PC-3 (cell line): ENCODE results near the gene PFKFB1. TPM values are rescaled to one million over a fixed set of nuclear protein-coding genes. Genes with fewer than 3 reads are reported as not detected.
A peak's percentile ranks its signal among the peaks of the same experiment; 100 is the strongest.

Source experiments
- ATAC-seq: fragments of 200-7000 bp; cut with Tn5 transposase; 2 replicates; pipeline ENCODE4 v1.9.1; 2020; ENCODE audit warnings: mild to moderate bottlenecking, moderate library complexity
- BruUV-seq: library from RNA; stranded (reverse); fragments of 400-500 nt; replicated peaks from 2 replicates; lab custom pipeline; 2021; lab: Mats Ljungman, UMichigan
- CTCF ChIA-PET: fragments of 300-600 bp; sonication (Branson Sonifier 250); formaldehyde crosslinking; loops from one replicate; lab custom pipeline; 2022; ENCODE audit warnings: antibody characterized with exemption; lab: Charles Lee
- POLR2A ChIA-PET: fragments of 300-600 bp; sonication (Branson Sonifier 250); formaldehyde crosslinking; loops from one replicate; lab custom pipeline; 2022; ENCODE audit warnings: antibody characterized with exemption; ENCODE audit not compliant: unreplicated experiment; lab: Charles Lee
- DNase-seq: peaks from one replicate; pipeline ENCODE4 v3.0.0-alpha.2; 2015
- H2AFZ ChIP-seq: fragments of 300-600 bp; sonication (generic); 2 replicates; pipeline ENCODE4 v1.6.0; 2016; ENCODE audit warnings: antibody characterized with exemption, low read length
- H3F3A ChIP-seq: fragments of 300-600 bp; sonication (generic); one replicate; pipeline ENCODE4 v1.6.0; 2017; ENCODE audit warnings: antibody characterized with exemption, low read length, control low read depth, mild to moderate bottlenecking; ENCODE audit not compliant: unreplicated experiment
- H3K27ac ChIP-seq: fragments of 300-600 bp; sonication (generic); 2 replicates; pipeline ENCODE4 v1.5.1; 2016; ENCODE audit warnings: mild to moderate bottlenecking, low read length
- H3K27me3 ChIP-seq: fragments of 300-600 bp; sonication (generic); 2 replicates; pipeline ENCODE4 v1.6.1; 2016; ENCODE audit warnings: low read length, mixed read lengths
- H3K36me3 ChIP-seq: fragments of 300-600 bp; sonication (generic); 2 replicates; pipeline ENCODE4 v1.6.1; 2016; ENCODE audit warnings: low read depth, mixed run types, low read length, mixed read lengths
- H3K4me1 ChIP-seq: fragments of 300-600 bp; sonication (generic); 2 replicates; pipeline ENCODE4 v1.5.1; 2016; ENCODE audit warnings: low read length; ENCODE audit not compliant: insufficient read depth
- H3K4me2 ChIP-seq: fragments of 300-600 bp; sonication (generic); 2 replicates; pipeline ENCODE4 v1.6.0; 2016; ENCODE audit warnings: low read length
- H3K4me3 ChIP-seq: fragments of 300-600 bp; sonication (generic); 2 replicates; pipeline ENCODE4 v1.5.1; 2016; ENCODE audit warnings: mild to moderate bottlenecking, low read length, mixed read lengths
- H3K79me2 ChIP-seq: fragments of 300-600 bp; sonication (generic); 2 replicates; pipeline ENCODE4 v1.6.1; 2017; ENCODE audit warnings: low read length, mixed read lengths
- H3K9ac ChIP-seq: fragments of 300-600 bp; sonication (generic); 2 replicates; pipeline ENCODE4 v1.6.0; 2016; ENCODE audit warnings: mild to moderate bottlenecking, low read length
- H3K9me2 ChIP-seq: fragments of 300-600 bp; sonication (generic); replicated peaks from 2 replicates; pipeline ENCODE4 v1.6.1; 2016; ENCODE audit warnings: mixed run types, low read length, mixed read lengths
- H3K9me3 ChIP-seq: fragments of 300-600 bp; sonication (generic); 2 replicates; pipeline ENCODE4 v1.6.1; 2016; ENCODE audit warnings: low read length, mixed read lengths
- H4K20me1 ChIP-seq: fragments of 300-600 bp; sonication (generic); 2 replicates; pipeline ENCODE4 v1.6.1; 2016; ENCODE audit warnings: low read length, mixed read lengths
- CTCF ChIP-seq: fragments of 300-600 bp; sonication (generic); conservative IDR thresholded peaks from 2 replicates; pipeline ENCODE4 v1.5.1; 2017; ENCODE audit warnings: antibody characterized with exemption, low read depth, mild to moderate bottlenecking, low read length
- EZH2 ChIP-seq: fragments of 300-600 bp; sonication (generic); IDR thresholded peaks from one replicate; pipeline ENCODE4 v1.6.1; 2017; ENCODE audit warnings: antibody characterized with exemption, mild to moderate bottlenecking, low read length; ENCODE audit not compliant: unreplicated experiment
- EZH2phosphoT487 ChIP-seq: fragments of 300-600 bp; sonication (generic); IDR thresholded peaks from 2 replicates; pipeline ENCODE4 v1.6.1; 2018; ENCODE audit warnings: mild to moderate bottlenecking, antibody characterized with exemption, low read length, borderline replicate concordance
- intact Hi-C: fragments of 100-400 bp; cut with micrococcal nuclease; formaldehyde crosslinking; loops from 2 replicates; pipeline ENCODE4 v1.9.0; 2023
- total RNA-seq: library from RNA; depleted of rRNA; stranded (reverse); fragments of >200 nt; gene quantifications from 2 replicates; pipeline ENCODE4 v1.2.3, GENCODE V29; 2014

PFKFB1 gene
- total RNA-seq, 1 experiment from 2014 or later: 0.22 TPM

- Histone ChIP-seq H4K20me1 (no peaks in the 10 kb centered on the region), H3K9me3 (no peaks in the 10 kb centered on the region), H3K4me1 (peaks cover 14% of the 10 kb centered on the region), H3K27me3 (no peaks in the 10 kb centered on the region), H3K4me3 (no peak overlapping the region), H3K27ac (peak overlapping the region; percentile 35; the same call in 1 of the 2 replicates), H3K9me2 (no peaks in the 10 kb centered on the region), H3K79me2 (no peaks in the 10 kb centered on the region), H3K4me2 (no peak overlapping the region), H3F3A (no peaks in the 10 kb centered on the region), H3K9ac (no peak overlapping the region), H3K36me3 (no peaks in the 10 kb centered on the region), H2AFZ (no peak overlapping the region)
- CTCF ChIA-PET: no interaction called here
- TF ChIP-seq EZH2phosphoT487: no peak
- TF ChIP-seq EZH2: no peak
- TF ChIP-seq CTCF: no peak
- intact Hi-C loops: no loop called here
- peak; percentile 61 for ATAC-seq
- peak; percentile 83 for DNase-seq
- POLR2A ChIA-PET: no interaction called here
- BruUV-seq: no TSS peak
Measured at GRCh38 chrX:55026143-55026542, 32.2 kb upstream of the PFKFB1 start.

GRCh38 chrX:55014897-55015299, 20.9 kb upstream of the PFKFB1 start:
- Histone ChIP-seq H3K27me3 (no peaks in the 10 kb centered on the region), H3K36me3 (no peaks in the 10 kb centered on the region), H3K9me3 (no peaks in the 10 kb centered on the region), H3K9me2 (no peaks in the 10 kb centered on the region), H3K4me3 (no peak overlapping the region), H3K4me1 (peaks cover 2% of the 10 kb centered on the region), H3K4me2 (no peak overlapping the region), H2AFZ (no peak overlapping the region), H3F3A (no peaks in the 10 kb centered on the region), H4K20me1 (no peaks in the 10 kb centered on the region), H3K27ac (no peak overlapping the region), H3K9ac (no peak overlapping the region), H3K79me2 (no peaks in the 10 kb centered on the region)
- ChIA-PET CTCF (no interaction called here), POLR2A (no interaction called here)
- no TSS peak for BruUV-seq
- no peak for DNase-seq
- ATAC-seq: no peak
- intact Hi-C loops: no loop called here
- TF ChIP-seq CTCF (no peak), EZH2 (no peak), EZH2phosphoT487 (no peak)

- no TSS peak for BruUV-seq
- H3K4me1 ChIP-seq: peaks cover 34% of the 10 kb centered on the region
- no peak overlapping the region for H3K4me3 ChIP-seq
- ChIA-PET CTCF (no interaction called here), POLR2A (no interaction called here)
- H3K9me3 ChIP-seq: no peaks in the 10 kb centered on the region
- H3K27me3 ChIP-seq: no peaks in the 10 kb centered on the region
- DNase-seq (peak; percentile 42), ATAC-seq (no peak)
- H4K20me1 ChIP-seq: no peaks in the 10 kb centered on the region
- peaks cover 5% of the 10 kb centered on the region for H3F3A ChIP-seq
- no peak overlapping the region for H3K27ac ChIP-seq
- no peak overlapping the region for H3K9ac ChIP-seq
- no peak overlapping the region for H3K4me2 ChIP-seq
- TF ChIP-seq EZH2phosphoT487: no peak
- TF ChIP-seq CTCF: peak; percentile 63
- H2AFZ ChIP-seq: no peak overlapping the region
- H3K79me2 ChIP-seq: no peaks in the 10 kb centered on the region
- no peaks in the 10 kb centered on the region for H3K9me2 ChIP-seq
- peaks cover 2% of the 10 kb centered on the region; the same call in 1 of the 2 replicates for H3K36me3 ChIP-seq
- intact Hi-C loops: loop anchor here (1.0 kb wide), 1 partner anchor 33 kb away; no protein-coding TSS in a partner anchor
Measured at GRCh38 chrX:55011294-55011693, 17.3 kb upstream of the PFKFB1 start.
